AG09319 (cell line): ENCODE data around the gene DDX60.
A peak's percentile ranks its signal among the peaks of the same experiment; 100 is the strongest.
"Not testable (repeated sequence)": the region's sequence is repeated elsewhere in the genome, so short reads cannot be mapped to it uniquely, and the experiment has no call there.

ENCODE experiments used
- DNase-seq: peaks from one replicate; pipeline ENCODE4 v3.0.0-alpha.2; 2010; ENCODE audit warnings: low read depth; ENCODE audit errors: extremely low read depth
- TF ChIP-seq, protein P1 (sequence below): IDR thresholded peaks from 2 replicates; pipeline ENCODE4 v1.5.1; 2011; ENCODE audit warnings: low read depth, mild to moderate bottlenecking, inconsistent platforms, low read length, moderate library complexity

Gene DDX60

DNA sequence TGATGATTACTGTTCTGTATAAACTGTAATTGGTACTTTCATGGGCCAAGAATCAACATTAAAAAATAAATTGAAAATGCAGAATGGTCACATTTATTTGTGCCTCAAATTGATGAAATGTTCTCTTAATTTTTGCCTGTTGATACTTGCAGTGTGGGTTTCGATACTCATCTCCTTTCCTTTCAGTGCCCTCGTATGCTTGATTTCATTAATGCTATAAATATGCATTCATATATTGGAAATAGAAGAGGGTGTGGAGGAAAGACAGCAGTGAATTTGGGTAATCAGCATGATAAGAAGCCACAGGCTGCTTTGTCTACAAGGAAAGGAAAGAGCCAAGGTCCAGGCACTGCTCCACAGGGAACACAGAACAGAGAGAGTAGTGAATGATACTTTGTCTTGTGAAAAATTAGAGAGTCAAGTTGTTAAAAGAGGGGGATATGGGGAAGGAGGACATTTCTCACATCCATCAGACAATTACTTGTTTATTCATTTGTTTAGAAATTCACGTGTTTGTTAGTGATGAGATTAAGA lies 1.0 kb upstream of the DDX60 start:
- TF ChIP-seq, protein P1, sequence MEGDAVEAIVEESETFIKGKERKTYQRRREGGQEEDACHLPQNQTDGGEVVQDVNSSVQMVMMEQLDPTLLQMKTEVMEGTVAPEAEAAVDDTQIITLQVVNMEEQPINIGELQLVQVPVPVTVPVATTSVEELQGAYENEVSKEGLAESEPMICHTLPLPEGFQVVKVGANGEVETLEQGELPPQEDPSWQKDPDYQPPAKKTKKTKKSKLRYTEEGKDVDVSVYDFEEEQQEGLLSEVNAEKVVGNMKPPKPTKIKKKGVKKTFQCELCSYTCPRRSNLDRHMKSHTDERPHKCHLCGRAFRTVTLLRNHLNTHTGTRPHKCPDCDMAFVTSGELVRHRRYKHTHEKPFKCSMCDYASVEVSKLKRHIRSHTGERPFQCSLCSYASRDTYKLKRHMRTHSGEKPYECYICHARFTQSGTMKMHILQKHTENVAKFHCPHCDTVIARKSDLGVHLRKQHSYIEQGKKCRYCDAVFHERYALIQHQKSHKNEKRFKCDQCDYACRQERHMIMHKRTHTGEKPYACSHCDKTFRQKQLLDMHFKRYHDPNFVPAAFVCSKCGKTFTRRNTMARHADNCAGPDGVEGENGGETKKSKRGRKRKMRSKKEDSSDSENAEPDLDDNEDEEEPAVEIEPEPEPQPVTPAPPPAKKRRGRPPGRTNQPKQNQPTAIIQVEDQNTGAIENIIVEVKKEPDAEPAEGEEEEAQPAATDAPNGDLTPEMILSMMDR, result no peak
- DNase-seq, result no peak

DNA sequence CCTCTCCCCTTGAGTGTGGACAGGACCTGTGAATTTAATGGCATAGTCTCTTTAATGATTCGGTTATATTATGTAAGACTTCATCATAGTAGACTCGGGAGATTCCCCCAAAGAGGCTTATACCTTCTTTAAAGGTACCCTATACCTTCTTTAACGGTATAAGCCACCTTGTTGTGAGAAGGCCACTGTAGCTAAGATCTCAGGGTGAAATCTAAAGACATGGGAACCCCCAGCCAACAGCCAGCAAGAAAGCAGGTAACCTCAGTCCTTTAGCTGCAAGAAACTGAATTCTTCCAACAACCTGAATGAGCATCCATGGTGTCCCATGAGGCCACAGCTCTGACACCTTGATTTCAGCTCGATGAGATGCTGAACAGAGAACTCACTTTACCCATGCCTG lies 931 bp downstream of the DDX60 start:
- no peak for DNase-seq
- TF ChIP-seq, protein P1, result no peak

DNA sequence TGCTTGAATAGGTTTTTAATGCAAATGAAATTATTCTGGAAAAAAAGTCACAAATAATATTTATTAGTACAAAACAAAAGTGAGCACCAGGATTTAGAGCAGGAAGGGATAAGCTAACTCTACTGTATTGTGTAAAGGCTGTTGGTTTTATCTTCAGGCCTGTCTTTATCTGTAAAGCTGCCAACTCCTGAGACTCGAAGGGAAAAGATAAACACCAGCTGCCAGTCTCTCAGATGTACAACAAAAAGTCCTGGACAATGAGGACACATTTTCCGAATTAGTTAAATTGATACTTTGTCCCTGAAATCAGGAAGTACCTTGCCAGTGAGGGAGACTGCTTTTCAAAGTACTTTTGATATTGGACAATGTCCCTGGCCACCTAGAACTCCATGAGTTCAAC lies 8.8 kb downstream of the DDX60 start:
- TF ChIP-seq, protein P1, result no peak

DNA sequence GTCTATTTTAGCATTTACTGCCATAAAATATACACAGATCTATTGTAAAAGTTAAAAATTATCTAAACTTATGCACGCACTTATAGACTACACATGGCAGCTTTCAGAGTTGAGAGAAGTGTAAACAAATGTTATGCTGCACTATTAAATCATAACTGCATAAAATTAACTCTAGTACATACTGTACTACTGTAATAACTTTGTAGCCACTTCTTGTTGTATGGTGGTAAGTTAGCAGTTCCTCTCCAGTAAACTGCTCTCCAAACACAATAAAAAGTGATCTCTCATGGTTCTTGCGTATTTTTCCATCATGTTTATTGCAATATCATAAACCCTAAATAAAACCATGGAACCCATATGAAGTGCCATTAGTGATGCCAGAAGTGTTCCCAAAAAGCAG lies 9.6 kb downstream of the DDX60 start:
- no peak for DNase-seq
- TF ChIP-seq, protein P1, result no peak

More for the DNA sequence above, 8.8 kb downstream of the DDX60 start:
- DNase-seq, result no peak

DNA sequence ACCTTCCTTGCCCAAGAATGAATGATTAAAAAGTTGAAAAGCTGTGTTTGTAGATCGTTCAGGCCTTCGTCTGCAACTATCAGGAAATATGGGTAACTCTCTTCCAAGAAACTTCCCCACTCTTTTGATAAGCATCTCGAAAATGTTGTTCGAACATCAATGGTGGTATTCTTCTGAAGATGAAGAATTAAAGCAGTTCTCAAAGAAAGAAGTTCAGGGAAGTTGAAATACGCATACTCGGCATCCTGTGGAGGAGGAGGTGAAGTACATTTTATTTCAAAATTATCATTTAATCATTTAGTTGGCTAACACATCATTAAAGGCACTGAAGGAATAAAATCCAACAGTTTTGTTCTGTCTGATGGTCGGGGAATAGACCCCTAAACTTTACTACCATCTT lies 12.1 kb downstream of the DDX60 start:
- TF ChIP-seq, protein P1, result no peak
- no peak for DNase-seq

DNA sequence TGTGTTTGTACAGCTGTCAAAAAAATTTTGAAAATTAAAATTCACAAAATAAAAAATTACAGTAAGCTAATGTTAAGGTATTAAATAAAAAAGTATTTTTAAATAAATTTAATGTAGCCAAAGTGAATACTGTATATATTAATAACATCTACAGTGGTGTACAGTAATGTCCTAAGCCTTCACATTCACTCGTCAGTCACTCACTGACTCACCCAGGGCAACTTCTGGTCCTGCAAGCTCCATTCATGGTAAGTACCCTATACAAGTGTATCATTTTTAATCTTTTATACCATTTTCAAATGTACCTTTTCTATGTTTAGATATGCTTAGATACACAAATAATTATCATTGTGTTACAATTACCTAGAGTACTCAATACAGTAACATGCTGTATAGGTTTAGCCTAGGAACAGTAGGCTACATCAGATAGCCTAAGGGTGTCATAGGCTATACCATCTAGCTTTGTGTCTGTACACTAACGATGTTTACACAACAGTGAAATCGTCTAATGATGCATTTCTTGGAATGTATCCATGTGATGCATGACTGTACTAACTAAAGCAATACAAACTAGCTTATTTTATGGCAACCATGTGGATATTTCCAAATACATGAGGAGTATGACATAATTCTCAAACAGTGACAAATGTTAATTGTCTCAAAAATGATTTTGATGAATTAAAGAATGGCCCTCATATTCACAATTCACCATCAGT lies 13.7 kb downstream of the DDX60 start:
- peak; percentile 35 for DNase-seq

DNA sequence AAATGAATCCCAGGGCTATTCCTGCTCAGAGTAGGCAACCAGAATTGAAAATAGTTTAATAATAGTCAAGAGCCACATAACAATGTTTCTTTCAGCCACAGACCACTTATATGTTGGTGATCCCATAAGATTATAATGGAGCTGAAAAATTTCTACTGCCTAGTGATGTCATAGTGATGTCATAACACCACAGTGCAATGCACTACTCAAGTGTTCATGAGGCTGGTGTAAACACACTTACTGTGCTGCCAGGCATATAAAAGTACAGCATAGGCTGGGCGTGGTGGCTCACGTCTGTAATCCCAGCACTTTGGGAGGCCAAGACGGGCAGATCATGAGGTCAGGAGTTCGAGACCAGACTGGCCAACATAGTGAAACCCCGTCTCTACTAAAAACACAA lies 15.1 kb downstream of the DDX60 start:
- DNase-seq, result not testable (repeated sequence)

More for the DNA sequence above, 13.7 kb downstream of the DDX60 start:
- TF ChIP-seq, protein P1, result no peak
